Karpas-422 (cell line): ENCODE measurements around the gene CHST3. TPM values are rescaled to one million over a fixed set of nuclear protein-coding genes. Genes with fewer than 3 reads are reported as not detected.

Experiments
- DNase-seq: peaks from one replicate; pipeline ENCODE4 v3.0.0-alpha.2; 2015
- H2AFZ ChIP-seq: fragments of 200-600 bp; sonication (generic); 2 replicates; pipeline ENCODE4 v1.6.1; 2014; ENCODE audit warnings: antibody characterized with exemption, low read length, mixed read lengths
- H3K27ac ChIP-seq: fragments of 200-600 bp; sonication (generic); 2 replicates; pipeline ENCODE4 v1.5.1; 2014; ENCODE audit warnings: mild to moderate bottlenecking, low read length, moderate library complexity
- H3K27me3 ChIP-seq: fragments of 200-600 bp; sonication (generic); 2 replicates; pipeline ENCODE4 v1.6.1; 2014; ENCODE audit warnings: low read length, mixed read lengths
- H3K36me3 ChIP-seq: fragments of 200-600 bp; sonication (generic); 2 replicates; pipeline ENCODE4 v1.6.1; 2014; ENCODE audit warnings: low read length, mixed read lengths; ENCODE audit not compliant: insufficient read depth
- H3K4me1 ChIP-seq: fragments of 200-600 bp; sonication (generic); 2 replicates; pipeline ENCODE4 v1.6.1; 2014; ENCODE audit warnings: mild to moderate bottlenecking, low read length, mixed read lengths
- H3K4me2 ChIP-seq: fragments of 200-600 bp; sonication (generic); 2 replicates; pipeline ENCODE4 v1.6.1; 2014; ENCODE audit warnings: low read length, low read depth, mild to moderate bottlenecking; ENCODE audit not compliant: poor library complexity, severe bottlenecking
- H3K4me3 ChIP-seq: fragments of 200-600 bp; sonication (generic); 2 replicates; pipeline ENCODE4 v1.5.1; 2014; ENCODE audit warnings: mild to moderate bottlenecking, antibody characterized with exemption, low read length, mixed read lengths
- H3K79me2 ChIP-seq: fragments of 200-600 bp; sonication (generic); 2 replicates; pipeline ENCODE4 v1.6.1; 2014; ENCODE audit warnings: mild to moderate bottlenecking, low read length, mixed read lengths
- H3K9ac ChIP-seq: fragments of 200-600 bp; sonication (generic); 2 replicates; pipeline ENCODE4 v1.6.0; 2014; ENCODE audit warnings: low read length
- H3K9me2 ChIP-seq: fragments of 200-600 bp; sonication (generic), shearing (Covaris generic); replicated peaks from 2 replicates; pipeline ENCODE4 v1.6.0; 2014; ENCODE audit warnings: mild to moderate bottlenecking, low read length, moderate library complexity; ENCODE audit not compliant: insufficient read depth
- H3K9me3 ChIP-seq: fragments of 300-700, 200-600 bp; sonication (generic); 2 replicates; pipeline ENCODE4 v1.6.1; 2014; ENCODE audit warnings: low read length, mixed read lengths
- H4K20me1 ChIP-seq: fragments of 200-600 bp; sonication (generic); 2 replicates; pipeline ENCODE4 v1.6.1; 2014; ENCODE audit warnings: mild to moderate bottlenecking, antibody characterized with exemption, low read length, low read depth; ENCODE audit not compliant: insufficient read depth
- total RNA-seq: library from RNA; depleted of rRNA; stranded (reverse); fragments of >200 nt; shearing (Covaris generic); gene quantifications from 2 replicates; pipeline ENCODE4 v1.2.3, GENCODE V29; 2014; ENCODE audit warnings: low replicate concordance

Gene CHST3
- total RNA-seq, 1 experiment from 2014 or later: not detected

- Histone ChIP-seq H4K20me1 (no peaks in the 10 kb centered on the region), H3K27ac (no peak overlapping the region), H3K9me3 (no peaks in the 10 kb centered on the region), H3K27me3 (no peaks in the 10 kb centered on the region), H3K4me3 (no peak overlapping the region), H3K9me2 (no peaks in the 10 kb centered on the region), H3K4me1 (no peaks in the 10 kb centered on the region), H3K36me3 (no peaks in the 10 kb centered on the region), H3K79me2 (no peaks in the 10 kb centered on the region), H3K4me2 (no peak overlapping the region), H3K9ac (no peak overlapping the region), H2AFZ (no peak overlapping the region)
- DNase-seq: no peak
These were observed 4.6 kb downstream of the CHST3 start for GRCh38 chr10:71968553-71969474.

GRCh38 chr10:71969929-71970328 lies 5.7 kb downstream of the CHST3 start:
- Histone ChIP-seq H3K79me2 (no peaks in the 10 kb centered on the region), H3K9ac (no peak overlapping the region), H2AFZ (no peak overlapping the region), H3K4me3 (no peak overlapping the region), H3K9me2 (no peaks in the 10 kb centered on the region), H4K20me1 (no peaks in the 10 kb centered on the region), H3K27ac (no peak overlapping the region), H3K4me2 (no peak overlapping the region), H3K4me1 (no peaks in the 10 kb centered on the region), H3K27me3 (no peaks in the 10 kb centered on the region), H3K36me3 (no peaks in the 10 kb centered on the region), H3K9me3 (no peaks in the 10 kb centered on the region)
- DNase-seq: no peak

GRCh38 chr10:71970331-71970730 lies 6.1 kb downstream of the CHST3 start:
- Histone ChIP-seq H3K4me2 (no peak overlapping the region), H3K9me2 (no peaks in the 10 kb centered on the region), H4K20me1 (no peaks in the 10 kb centered on the region), H3K4me1 (no peaks in the 10 kb centered on the region), H3K9ac (no peak overlapping the region), H3K27me3 (no peaks in the 10 kb centered on the region), H3K4me3 (no peak overlapping the region), H2AFZ (no peak overlapping the region), H3K27ac (no peak overlapping the region), H3K36me3 (no peaks in the 10 kb centered on the region), H3K9me3 (no peaks in the 10 kb centered on the region), H3K79me2 (no peaks in the 10 kb centered on the region)
- no peak for DNase-seq

GRCh38 chr10:71970869-71971268 lies 6.7 kb downstream of the CHST3 start:
- Histone ChIP-seq H3K27me3 (no peaks in the 10 kb centered on the region), H3K4me1 (no peaks in the 10 kb centered on the region), H3K9ac (no peak overlapping the region), H3K79me2 (no peaks in the 10 kb centered on the region), H3K9me2 (no peaks in the 10 kb centered on the region), H4K20me1 (no peaks in the 10 kb centered on the region), H3K27ac (no peak overlapping the region), H3K4me3 (no peak overlapping the region), H2AFZ (no peak overlapping the region), H3K9me3 (no peaks in the 10 kb centered on the region), H3K4me2 (no peak overlapping the region), H3K36me3 (no peaks in the 10 kb centered on the region)
- DNase-seq: no peak

GRCh38 chr10:71971311-71971731 lies 7.1 kb downstream of the CHST3 start:
- no peaks in the 10 kb centered on the region for H3K79me2 ChIP-seq
- no peaks in the 10 kb centered on the region for H3K27me3 ChIP-seq
- H3K4me3 ChIP-seq: no peak overlapping the region
- no peak overlapping the region for H2AFZ ChIP-seq
- no peaks in the 10 kb centered on the region for H3K9me2 ChIP-seq
- no peaks in the 10 kb centered on the region for H3K9me3 ChIP-seq
- no peaks in the 10 kb centered on the region for H3K4me1 ChIP-seq
- no peaks in the 10 kb centered on the region for H4K20me1 ChIP-seq
- no peak for DNase-seq
- no peak overlapping the region for H3K9ac ChIP-seq
- H3K36me3 ChIP-seq: no peaks in the 10 kb centered on the region
- H3K4me2 ChIP-seq: no peak overlapping the region
- H3K27ac ChIP-seq: no peak overlapping the region

DNA sequence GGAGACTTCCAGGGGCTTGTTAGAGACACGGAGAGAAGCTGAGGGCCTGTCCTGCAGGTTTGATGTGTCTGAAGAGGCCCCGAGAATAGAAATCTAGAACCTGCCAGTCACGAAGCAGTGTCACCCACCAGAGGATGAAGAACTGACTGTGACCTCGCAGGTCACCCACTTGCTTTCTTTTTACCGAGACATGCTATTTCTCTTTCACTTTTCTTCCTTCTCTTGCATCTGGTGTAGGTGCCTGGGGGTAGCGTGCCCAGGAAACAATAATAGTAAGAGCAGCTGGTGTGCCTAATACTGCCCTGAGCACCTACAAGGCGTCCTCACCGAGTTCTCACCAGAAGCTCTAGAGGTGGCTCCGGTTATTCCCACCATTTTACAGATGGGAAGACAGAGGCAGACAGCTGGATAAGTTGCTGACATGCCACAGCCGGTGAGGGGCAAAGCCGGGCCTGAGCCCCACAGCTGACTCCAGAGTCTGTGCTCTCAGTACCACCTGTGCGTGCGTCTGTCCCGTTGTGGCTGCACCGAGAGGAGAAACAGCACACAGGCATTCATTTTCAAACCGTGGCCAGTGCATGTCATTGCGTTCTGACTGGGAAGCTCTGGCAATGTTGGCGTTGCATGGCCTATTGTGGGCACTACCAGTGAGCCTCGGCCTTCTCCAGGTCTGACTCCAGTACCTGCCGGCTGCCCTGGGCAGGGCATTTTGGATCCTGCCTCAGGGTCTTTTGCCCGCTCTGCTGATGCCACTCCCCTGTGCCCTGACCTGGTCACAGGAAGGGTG lies 7.8 kb downstream of the CHST3 start:
- Histone ChIP-seq H3K4me3 (no peak overlapping the region), H3K9me3 (no peaks in the 10 kb centered on the region), H3K27ac (no peak overlapping the region), H2AFZ (no peak overlapping the region), H3K4me2 (no peak overlapping the region), H4K20me1 (no peaks in the 10 kb centered on the region), H3K4me1 (no peaks in the 10 kb centered on the region), H3K9me2 (no peaks in the 10 kb centered on the region), H3K9ac (no peak overlapping the region), H3K79me2 (no peaks in the 10 kb centered on the region), H3K27me3 (no peaks in the 10 kb centered on the region), H3K36me3 (no peaks in the 10 kb centered on the region)
- no peak for DNase-seq

GRCh38 chr10:71972746-71973695 lies 8.8 kb downstream of the CHST3 start:
- no peak overlapping the region for H3K27ac ChIP-seq
- H3K4me1 ChIP-seq: no peaks in the 10 kb centered on the region
- H4K20me1 ChIP-seq: no peaks in the 10 kb centered on the region
- no peak overlapping the region for H3K4me3 ChIP-seq
- no peaks in the 10 kb centered on the region for H3K27me3 ChIP-seq
- H3K9me3 ChIP-seq: no peaks in the 10 kb centered on the region
- no peak overlapping the region for H3K9ac ChIP-seq
- no peak overlapping the region for H3K4me2 ChIP-seq
- no peak for DNase-seq
- H3K36me3 ChIP-seq: no peaks in the 10 kb centered on the region
- H3K79me2 ChIP-seq: no peaks in the 10 kb centered on the region
- H2AFZ ChIP-seq: no peak overlapping the region
- H3K9me2 ChIP-seq: no peaks in the 10 kb centered on the region
